Right atrium auricular region (tissue), 2 donors: ENCODE results near the gene THUMPD1. TPM values are rescaled to one million over a fixed set of nuclear protein-coding genes. Genes with fewer than 3 reads are reported as not detected.
"Not testable (repeated sequence)": the region's sequence is repeated elsewhere in the genome, so short reads cannot be mapped to it uniquely, and the experiment has no call there.

Experiments used
- DNase-seq: peaks from one replicate; pipeline ENCODE4 v3.0.0-alpha.2; 2019; ENCODE audit warnings: low spot score
- H3K27ac ChIP-seq, 2 donors: fragments of 200-600 bp; sonication (generic); 1 replicate in 1 of 2; 2 replicates in 1 of 2; pipeline ENCODE4 v1.5.1; 2016 to 2019
- H3K27me3 ChIP-seq, 2 donors: fragments of 200-600 bp; sonication (generic); one replicate each; pipeline versions ENCODE4 v1.5.1 to v1.6.0; 2017 to 2019
- H3K36me3 ChIP-seq: fragments of 200-600 bp; sonication (generic); one replicate; pipeline ENCODE4 v1.5.1; 2016
- H3K4me1 ChIP-seq, 2 donors: fragments of 200-600 bp; sonication (generic); one replicate each; pipeline versions ENCODE4 v1.5.1 to v1.6.0; 2017 to 2019
- H3K4me3 ChIP-seq, 2 donors: fragments of 200-600 bp; sonication (generic); 1 replicate in 1 of 2; 2 replicates in 1 of 2; pipeline ENCODE4 v1.5.1; 2017 to 2019; ENCODE audit warnings: mild to moderate bottlenecking in 1 of 2, moderate library complexity in 1 of 2
- H3K9me3 ChIP-seq, 2 donors: fragments of 200-600 bp; sonication (generic); one replicate each; pipeline ENCODE4 v1.5.1; 2019
- total RNA-seq, 2 donors: library from RNA; depleted of rRNA; stranded (reverse); fragments of >200 nt; gene quantifications; one replicate each; pipeline ENCODE4 v1.1.0, GENCODE V29; 2016
- TF ChIP-seq, protein P1 (sequence below), 2 donors: fragments of 200-600 bp; sonication (generic); IDR thresholded peaks; one replicate each; pipeline ENCODE4 v1.5.1; 2019; ENCODE audit warnings: antibody characterized with exemption in 2 of 2

THUMPD1 gene
- total RNA-seq, 2 donors from 2014 or later, result 24.3 to 26.0 TPM

GRCh38 chr16:20711277-20711911 lies 30.2 kb downstream of the THUMPD1 start:
- Histone ChIP-seq H3K9me3 (no peaks in the 10 kb centered on the region), H3K4me3 (no peak overlapping the region), H3K36me3 (no peaks in the 10 kb centered on the region), H3K27ac (peak overlapping the region in 1 of 2 donors; percentile 24), H3K27me3 (no peaks in the 10 kb centered on the region), H3K4me1 (no peaks in the 10 kb centered on the region)
- TF ChIP-seq, protein P1, sequence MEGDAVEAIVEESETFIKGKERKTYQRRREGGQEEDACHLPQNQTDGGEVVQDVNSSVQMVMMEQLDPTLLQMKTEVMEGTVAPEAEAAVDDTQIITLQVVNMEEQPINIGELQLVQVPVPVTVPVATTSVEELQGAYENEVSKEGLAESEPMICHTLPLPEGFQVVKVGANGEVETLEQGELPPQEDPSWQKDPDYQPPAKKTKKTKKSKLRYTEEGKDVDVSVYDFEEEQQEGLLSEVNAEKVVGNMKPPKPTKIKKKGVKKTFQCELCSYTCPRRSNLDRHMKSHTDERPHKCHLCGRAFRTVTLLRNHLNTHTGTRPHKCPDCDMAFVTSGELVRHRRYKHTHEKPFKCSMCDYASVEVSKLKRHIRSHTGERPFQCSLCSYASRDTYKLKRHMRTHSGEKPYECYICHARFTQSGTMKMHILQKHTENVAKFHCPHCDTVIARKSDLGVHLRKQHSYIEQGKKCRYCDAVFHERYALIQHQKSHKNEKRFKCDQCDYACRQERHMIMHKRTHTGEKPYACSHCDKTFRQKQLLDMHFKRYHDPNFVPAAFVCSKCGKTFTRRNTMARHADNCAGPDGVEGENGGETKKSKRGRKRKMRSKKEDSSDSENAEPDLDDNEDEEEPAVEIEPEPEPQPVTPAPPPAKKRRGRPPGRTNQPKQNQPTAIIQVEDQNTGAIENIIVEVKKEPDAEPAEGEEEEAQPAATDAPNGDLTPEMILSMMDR (IDR thresholded peaks at IDR 0.05), result no peak
- DNase-seq, result peak; percentile 60

- not testable (repeated sequence) for H3K36me3 ChIP-seq, DNase-seq, H3K4me1 ChIP-seq, H3K27me3 ChIP-seq, H3K27ac ChIP-seq, H3K4me3 ChIP-seq, H3K9me3 ChIP-seq
- TF ChIP-seq, protein P1 (IDR thresholded peaks at IDR 0.05), result peak in 1 of 2 donors; percentile 44
Measured at GRCh38 chr16:20708129-20708528, 33.5 kb downstream of the THUMPD1 start.

DNA sequence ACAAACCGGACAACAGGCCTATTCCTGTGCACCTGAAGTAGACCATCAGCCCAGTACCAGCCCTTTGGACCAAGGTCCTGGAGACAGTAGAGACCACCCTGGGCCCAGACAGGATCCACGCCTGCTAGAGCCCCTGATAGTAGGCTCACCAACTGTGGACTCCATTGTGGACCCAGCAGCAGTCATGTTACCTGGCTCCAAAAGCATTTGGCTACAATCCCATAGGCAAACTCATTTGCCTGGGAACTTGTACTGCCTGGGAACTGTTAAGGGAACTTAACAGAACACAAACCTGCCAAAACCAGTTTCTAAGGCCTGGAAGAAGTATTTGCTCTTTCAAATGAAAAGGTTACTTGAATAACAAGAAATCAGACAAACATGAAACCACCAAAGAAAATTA lies 34.2 kb downstream of the THUMPD1 start:
- Histone ChIP-seq H3K9me3 (peaks cover 0 to 6% of the 10 kb centered on the region in 2 donors), H3K27me3 (no peaks in the 10 kb centered on the region), H3K4me1 (no peaks in the 10 kb centered on the region), H3K27ac (no peak overlapping the region), H3K36me3 (no peaks in the 10 kb centered on the region), H3K4me3 (no peak overlapping the region)
- no peak for DNase-seq
- TF ChIP-seq, protein P1 (IDR thresholded peaks at IDR 0.05), result no peak

GRCh38 chr16:20705972-20706371 lies 35.6 kb downstream of the THUMPD1 start:
- H3K27me3 ChIP-seq, H3K27ac ChIP-seq, H3K4me1 ChIP-seq, H3K36me3 ChIP-seq, DNase-seq, H3K4me3 ChIP-seq: not testable (repeated sequence)
- H3K9me3 ChIP-seq, result peaks cover 0 to 12% of the 10 kb centered on the region in 2 donors

DNA sequence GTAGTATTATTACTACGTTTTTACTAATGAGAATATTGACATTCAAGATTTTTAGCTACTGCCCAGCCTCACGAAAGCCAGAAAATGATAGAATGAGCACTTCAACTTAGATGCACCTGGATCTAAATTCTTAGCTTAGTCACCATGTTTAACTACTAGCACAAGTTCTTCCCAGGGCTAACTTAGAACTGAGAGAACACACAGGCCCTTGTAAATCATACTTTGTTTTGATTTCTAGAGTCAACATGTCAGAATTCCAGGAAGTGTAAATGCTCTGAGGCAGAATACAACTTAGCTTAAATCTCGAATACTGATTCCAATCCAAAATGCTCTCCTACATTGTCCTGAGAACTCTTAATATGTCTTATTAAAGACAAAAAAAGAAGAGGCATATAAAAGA lies 37.3 kb downstream of the THUMPD1 start:
- Histone ChIP-seq H3K9me3 (peaks cover 0 to 12% of the 10 kb centered on the region in 2 donors), H3K4me3 (no peak overlapping the region), H3K27ac (no peak overlapping the region), H3K27me3 (no peaks in the 10 kb centered on the region), H3K36me3 (no peaks in the 10 kb centered on the region), H3K4me1 (no peaks in the 10 kb centered on the region)
- DNase-seq, result no peak
- TF ChIP-seq, protein P1 (IDR thresholded peaks at IDR 0.05), result no peak

DNA sequence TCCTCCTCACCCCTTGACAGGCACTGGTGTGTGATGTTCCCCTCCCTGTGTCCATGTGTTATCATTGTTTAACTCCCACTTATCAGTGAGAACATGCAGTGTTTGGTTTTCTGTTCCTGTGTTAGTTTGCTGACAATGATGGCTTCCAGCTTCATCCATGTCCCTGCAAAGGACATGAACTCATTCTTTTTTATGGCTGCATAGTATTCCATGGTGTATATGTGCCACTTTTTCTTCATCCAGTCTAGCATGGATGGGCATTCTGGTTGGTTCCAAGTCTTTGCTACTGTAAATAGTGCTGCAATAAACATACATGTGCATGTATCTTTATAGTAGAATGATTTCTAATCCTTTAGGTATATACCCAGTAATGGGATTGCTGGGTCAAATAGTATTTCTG lies 39.9 kb downstream of the THUMPD1 start:
- H3K4me3 ChIP-seq, H3K27me3 ChIP-seq, H3K27ac ChIP-seq, H3K36me3 ChIP-seq, DNase-seq, H3K4me1 ChIP-seq: not testable (repeated sequence)
- H3K9me3 ChIP-seq, result peaks cover 0 to 12% of the 10 kb centered on the region in 2 donors

- no peaks in the 10 kb centered on the region for H3K36me3 ChIP-seq
- no peak overlapping the region for H3K27ac ChIP-seq
- H3K27me3 ChIP-seq, result no peaks in the 10 kb centered on the region
- TF ChIP-seq, protein P1 (IDR thresholded peaks at IDR 0.05), result no peak
- H3K4me3 ChIP-seq, result no peak overlapping the region
- no peak for DNase-seq
- H3K9me3 ChIP-seq, result peaks cover 0 to 4% of the 10 kb centered on the region in 2 donors
- no peaks in the 10 kb centered on the region for H3K4me1 ChIP-seq
Measured at GRCh38 chr16:20696618-20697017, 45.0 kb downstream of the THUMPD1 start.
